G401 (cell line): ENCODE data around the gene RADIL. TPM values are rescaled to one million over a fixed set of nuclear protein-coding genes. Genes with fewer than 3 reads are reported as not detected.
"Not testable (repeated sequence)": the region's sequence is repeated elsewhere in the genome, so short reads cannot be mapped to it uniquely, and the experiment has no call there.

Experiments used
- DNase-seq: peaks from one replicate; pipeline ENCODE4 v3.0.0-alpha.2; 2015; ENCODE audit warnings: low spot score
- in situ Hi-C: cut with HindIII; loops from 2 replicates; pipeline ENCODE4 v1.10.0; 2016; ENCODE audit warnings: low sequenced_read_pairs, mixed read lengths
- total RNA-seq: library from RNA; depleted of rRNA; stranded (reverse); fragments of >200 nt; shearing (Covaris generic); gene quantifications from 2 replicates; pipeline ENCODE4 v1.2.3, GENCODE V29; 2014

The RADIL gene
- total RNA-seq, 1 experiment from 2014 or later: 7.3 TPM

DNA sequence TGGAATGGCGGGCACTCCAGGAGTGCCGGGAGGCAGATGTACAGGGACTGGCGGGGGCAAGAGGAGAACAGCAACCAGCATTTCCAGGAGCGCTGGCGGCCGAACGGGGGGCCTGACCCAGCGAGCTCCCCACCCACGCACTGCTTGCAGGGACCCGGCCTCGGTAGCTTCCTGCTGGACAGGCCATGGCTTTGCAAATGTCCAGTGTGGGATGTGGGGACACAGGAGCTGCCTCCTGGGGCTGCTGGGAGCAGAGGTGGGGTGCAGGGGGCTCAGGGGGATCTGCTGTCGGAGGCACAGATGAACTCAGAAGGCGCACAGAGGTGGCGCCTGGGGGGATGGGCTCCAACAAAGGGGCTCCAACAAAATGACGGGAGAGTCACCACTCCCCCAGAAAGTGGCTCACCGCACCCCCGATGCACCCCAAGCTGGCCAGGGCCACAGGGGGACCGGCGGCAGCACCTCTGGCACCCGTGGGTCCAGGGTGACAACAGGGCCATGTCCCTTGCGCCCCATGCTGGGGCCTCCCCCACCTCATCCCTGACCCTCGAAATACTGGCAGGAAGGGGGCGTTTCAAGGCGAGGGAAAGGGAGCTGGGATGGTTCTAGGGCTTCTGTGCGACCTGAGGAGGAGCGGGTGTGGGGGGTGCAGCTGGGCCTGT, 67.0 kb downstream of the RADIL start:
- in situ Hi-C loops: no loop called here
- no peak for DNase-seq

DNA sequence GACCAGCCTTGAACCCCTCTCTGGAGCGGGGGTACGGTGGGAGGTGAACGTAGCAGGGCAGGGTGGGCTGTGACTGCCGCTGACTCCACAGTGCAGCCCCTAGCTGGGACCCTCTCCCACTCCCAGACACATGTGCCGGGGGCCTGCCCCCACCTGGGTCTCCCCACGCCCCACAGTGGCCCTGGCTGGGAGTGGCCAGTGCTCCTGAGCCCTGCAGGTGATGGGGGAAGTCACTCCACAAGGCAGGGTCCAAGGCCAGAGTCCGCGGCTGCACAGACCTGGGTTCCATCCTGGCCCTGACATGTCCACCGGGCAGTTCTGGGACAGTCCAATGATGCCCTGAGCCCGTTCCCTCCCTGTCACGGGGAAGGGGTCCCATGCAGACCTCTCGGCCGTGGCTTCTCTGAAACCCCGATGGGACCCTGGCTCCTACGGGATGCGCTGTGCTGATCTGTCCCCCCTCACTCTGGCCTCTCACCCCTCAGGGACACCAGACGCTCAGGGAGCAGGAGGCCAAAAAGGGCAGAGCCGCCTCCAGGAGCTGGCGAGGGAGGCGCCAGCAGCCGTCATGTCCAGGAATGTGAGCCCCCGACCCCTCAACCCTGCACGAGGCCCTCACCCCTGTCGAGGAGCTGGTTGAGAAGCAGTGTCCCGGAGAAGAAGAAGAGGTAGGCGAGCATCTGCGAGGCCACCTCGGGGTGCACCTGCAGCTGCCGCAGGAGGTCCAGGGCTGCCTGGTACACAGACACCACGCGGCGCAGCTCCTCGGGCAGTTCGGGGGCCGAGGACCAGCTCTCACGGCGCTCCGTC, 67.7 kb downstream of the RADIL start:
- in situ Hi-C loops: no loop called here
- DNase-seq: no peak

DNA sequence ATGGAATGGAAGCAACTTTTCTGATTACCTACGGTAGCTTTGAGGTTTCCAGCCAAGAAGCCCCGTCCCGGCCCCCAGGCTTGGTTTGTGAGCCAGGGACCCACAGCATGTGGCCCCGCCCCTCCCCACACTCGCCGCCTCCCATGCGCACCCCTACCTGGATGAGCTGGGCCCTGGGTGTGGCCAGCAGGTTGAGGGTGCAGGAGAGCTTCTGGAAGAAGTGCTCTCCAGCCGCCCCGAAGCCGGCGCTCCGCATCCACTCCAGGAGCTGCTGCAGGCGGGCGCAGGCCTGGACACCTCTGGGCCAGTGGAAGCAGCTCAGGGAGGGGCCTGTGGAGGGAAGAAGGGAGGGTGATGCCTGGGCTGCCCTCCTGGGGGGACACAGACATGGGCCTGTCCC, 68.4 kb downstream of the RADIL start:
- no peak for DNase-seq
- in situ Hi-C loops: no loop called here

DNA sequence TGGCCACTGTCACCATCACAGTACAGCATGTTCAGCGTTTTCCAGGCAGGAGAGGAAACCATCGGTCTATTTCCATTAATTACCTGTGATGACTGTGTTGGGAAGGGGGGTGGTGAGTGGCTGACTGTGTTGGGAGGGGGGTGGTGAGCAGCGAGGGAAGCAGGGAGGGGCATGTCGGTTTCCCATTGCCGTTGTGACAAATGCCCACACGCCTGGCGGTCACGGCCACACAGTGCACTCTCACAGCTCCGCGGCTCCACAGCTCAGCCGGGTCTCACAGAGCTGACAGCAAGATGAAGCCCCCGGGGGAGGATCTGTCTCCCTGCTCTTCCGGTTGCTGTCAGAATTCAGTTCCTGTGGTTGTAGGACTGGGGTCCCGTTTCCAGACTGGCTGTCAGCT, 69.1 kb downstream of the RADIL start:
- no peak for DNase-seq

DNA sequence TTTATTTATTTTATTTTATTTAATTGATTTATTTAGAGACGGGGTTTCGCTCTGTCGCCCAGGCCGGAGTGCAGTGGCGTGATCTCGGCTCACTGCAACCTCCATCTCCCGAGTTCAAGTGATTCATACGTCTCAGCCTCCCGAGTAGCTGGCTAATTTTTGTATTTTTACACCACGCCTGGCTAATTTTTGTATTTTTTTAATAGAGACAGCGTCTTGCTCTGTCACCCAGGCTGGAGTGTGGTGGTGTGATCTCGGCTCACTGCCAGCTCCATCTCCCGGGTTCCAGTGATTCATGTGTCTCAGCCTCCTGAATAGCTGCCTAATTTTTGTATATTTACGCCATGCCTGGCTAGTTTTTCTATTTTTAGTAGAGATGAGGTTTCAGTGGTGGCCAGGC, 73.8 kb downstream of the RADIL start:
- in situ Hi-C loops: no loop called here
- no peak for DNase-seq

More for the DNA sequence above, 69.1 kb downstream of the RADIL start:
- in situ Hi-C loops: no loop called here

DNA sequence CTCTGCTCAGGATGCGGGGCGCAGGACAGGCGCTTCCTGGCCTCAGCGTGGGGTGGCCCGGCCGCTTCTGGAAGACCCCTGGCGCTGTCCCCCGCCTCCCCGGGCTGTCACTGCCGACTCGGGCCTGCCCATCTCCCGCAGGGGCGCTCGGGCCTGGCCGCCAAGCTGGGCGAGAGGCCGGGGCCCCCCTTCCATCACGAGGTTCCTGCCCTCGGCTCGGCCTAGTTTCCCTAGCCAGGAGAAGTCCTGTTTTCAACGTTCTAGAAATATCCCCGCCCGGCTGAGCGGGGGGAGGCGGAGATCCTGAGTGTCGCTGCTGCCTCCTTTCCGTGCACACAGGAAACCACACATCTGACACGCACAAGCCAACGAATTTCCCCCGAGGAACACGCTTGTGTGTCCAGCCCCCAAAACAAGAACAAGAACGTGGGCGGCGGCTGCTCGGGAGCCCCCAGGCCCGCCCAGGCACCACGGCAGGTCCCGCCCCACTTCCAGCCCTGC, 74.4 kb downstream of the RADIL start:
- no peak for DNase-seq
- in situ Hi-C loops: no loop called here

DNA sequence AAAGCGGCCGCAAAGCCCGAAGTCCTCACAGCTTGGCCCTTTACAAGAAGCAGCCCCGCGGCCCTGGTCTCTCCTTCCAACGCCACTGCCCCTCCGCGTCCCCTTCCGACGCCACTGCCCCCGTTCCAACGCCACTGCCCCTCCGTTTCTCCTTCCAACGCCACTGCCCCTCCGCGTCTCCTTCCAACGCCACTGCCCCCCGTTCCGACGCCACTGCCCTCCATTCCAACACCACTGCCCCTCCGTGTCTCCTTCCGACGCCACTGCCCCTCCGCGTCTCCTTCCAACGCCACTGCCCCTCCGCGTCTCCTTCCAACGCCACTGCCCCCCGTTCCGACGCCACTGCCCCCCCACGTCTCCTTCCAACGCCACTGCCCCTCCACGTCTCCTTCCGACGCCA, 75.0 kb downstream of the RADIL start:
- in situ Hi-C loops: no loop called here
- no peak for DNase-seq

DNA sequence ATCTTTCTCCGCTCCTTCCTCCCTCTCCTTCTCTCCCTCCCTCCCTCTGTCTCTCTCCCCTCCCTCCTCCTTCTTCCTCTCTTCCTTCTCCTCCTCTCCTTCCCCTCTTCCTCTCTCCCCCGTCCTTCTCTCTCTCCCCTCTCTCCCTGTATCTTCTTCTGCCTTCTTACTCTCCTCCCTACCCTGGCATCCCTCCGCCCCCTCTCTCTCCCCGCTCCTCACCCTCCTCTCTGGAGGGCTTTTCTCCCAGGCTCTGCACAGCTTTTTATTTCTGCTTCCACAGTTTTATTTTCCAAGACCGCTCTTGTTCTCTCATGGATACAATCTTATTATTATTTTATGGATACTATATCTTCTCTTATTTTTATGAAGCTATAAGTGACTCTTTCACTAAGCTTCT, 75.5 kb downstream of the RADIL start:
- in situ Hi-C loops: no loop called here
- DNase-seq: no peak

DNA sequence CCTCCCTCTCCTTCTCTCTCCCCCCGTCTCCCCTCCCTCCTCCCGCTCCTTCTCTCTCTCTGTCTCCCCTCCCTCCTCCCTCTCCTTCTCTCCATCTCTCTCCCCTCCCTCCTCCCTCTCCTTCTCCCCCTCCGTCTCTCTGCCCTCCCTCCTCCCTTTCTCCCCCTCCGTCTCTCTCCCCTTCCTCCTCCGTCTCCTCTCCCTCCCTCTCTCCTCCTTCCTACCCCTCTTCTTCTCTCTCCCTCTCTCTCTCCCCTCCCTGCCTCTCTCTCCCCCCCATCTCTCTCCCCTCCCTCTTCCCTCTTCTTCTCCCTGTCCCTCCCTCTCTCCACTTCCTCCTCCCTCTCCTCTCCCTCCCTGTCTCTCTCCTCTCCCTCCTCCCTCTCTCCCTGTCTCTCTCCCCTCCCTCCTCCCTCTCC, 75.9 kb downstream of the RADIL start:
- in situ Hi-C loops: no loop called here

DNA sequence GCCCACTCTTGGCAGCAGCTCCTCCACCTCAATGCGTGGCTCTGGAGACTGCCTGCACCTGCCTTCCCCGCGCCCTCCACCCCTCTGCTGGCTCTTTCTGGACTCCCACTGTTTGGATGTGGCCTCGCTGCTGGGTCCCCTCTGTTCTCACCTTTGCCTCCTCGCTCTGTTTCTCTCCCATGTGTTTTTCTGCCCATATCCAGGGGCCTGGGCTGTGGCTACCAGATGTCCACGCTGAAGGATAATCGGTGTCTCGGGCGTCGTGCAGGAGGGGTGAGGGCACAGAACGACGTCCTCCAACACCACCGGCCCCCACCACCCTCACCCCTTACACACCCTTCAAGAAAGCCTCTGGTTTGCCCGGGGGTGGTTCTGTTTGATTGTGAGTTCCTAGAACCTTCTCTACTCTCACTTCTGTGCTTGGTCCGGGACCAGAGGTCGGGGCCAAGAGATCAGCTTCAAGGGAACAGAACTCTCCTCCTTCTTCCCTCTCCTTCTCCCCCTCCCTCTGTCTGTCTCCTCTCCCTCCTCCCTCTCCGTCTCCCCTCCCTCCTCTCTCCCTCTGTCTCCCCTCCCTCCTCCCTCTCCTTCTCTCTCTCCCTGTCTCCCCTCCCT, 76.4 kb downstream of the RADIL start:
- DNase-seq: no peak
- in situ Hi-C loops: no loop called here

More for the DNA sequence above, 75.9 kb downstream of the RADIL start:
- no peak for DNase-seq

DNA sequence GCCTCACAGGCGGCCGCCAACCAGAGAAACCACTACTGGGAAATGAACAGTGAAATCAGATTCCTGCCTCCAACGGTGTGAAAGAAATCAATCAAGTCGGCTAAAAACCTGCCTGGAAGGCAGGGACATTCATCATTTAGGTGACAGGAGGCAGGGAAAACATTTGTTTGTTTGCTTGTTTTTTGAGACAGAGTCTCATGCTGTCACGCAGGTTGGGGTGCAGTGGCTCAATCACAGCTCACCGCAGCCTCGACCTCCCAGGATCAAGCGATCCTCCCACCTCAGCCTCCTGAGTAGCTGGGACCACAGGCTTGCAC, 77.6 kb downstream of the RADIL start:
- DNase-seq: no peak
- in situ Hi-C loops: no loop called here

DNA sequence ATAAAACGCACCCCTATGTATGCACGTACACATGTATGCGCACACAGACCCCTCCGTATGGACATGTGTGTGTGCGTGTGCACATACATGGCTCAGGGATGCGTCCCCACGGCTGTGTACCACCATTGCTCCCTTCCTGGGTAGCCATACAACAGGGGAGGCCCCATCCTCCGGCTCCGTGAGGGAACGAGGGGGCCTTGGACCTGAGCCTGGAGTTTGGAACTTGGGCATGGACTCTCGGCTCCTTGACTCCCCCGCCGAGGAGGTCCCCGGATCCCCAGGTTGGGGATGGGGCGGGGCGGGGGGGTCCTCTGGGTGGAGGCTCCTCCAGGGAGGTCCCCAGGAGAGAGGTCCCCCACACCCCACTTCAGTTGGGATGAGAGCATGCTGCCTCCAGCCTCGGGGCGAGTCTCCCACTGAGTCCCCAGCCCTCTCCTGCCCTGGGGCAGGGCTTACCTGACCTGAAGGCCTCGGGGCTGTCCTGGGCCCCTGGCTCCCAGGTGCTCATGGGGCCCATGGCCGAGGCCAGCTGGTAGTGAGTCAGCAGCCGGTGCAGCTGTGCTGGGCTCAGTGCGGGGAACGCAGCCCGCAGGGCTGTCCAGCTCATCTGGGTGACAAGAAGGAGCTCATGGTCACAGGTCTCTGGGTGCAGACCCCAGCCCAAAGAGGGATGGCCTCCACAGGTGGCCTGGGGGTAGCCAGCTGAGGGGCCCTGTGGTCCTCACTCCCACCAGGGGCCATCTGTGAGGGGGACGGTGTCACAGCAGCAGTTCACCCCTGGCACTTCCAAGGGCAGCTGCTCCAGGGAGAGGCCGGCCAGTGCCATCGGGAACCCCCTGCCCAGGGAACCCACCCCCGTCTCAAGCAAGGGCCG, 78.2 kb downstream of the RADIL start:
- in situ Hi-C loops: no loop called here

DNA sequence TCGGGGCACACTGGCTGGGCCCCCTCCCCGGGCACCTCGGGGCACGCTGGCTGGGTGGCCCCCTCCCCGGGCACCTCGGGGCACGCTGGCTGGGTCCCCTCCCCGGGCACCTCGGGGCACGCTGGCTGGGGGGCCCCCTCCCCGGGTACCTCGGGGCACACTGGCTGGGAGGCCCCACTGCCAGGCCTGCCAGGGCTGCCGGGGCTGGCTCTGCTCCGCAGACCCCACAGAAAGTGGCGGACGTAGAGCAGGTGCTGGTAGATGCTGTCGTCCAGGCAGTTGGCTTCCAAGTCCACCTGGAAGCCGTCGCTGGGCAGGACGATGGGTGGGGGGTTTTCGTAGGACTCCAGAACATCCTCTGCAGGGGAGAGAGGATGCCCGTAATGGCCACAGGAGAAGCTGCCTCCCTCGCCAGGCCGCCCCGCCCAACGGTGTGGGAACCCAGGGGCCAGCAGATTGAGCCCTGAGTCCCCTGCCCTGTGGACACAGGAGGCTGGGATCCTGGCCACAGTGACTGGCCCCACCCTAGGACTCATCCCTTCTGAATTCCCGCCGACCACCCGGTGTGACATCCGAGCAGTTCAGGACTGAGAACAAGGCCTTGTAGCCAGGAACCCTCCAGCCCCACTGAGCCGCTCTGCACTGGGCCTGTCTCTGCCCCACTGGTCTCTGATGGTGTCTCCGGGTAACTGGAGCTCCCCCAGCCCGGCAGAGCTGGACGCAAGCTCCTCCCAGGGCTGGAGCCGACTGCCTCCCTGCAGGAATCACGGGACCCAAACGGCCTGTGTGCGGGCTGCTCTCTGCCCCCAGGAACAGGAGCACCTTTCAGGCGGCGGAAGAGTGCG, 79.9 kb downstream of the RADIL start:
- in situ Hi-C loops: no loop called here
- no peak for DNase-seq

More for the DNA sequence above, 78.2 kb downstream of the RADIL start:
- DNase-seq: no peak

DNA sequence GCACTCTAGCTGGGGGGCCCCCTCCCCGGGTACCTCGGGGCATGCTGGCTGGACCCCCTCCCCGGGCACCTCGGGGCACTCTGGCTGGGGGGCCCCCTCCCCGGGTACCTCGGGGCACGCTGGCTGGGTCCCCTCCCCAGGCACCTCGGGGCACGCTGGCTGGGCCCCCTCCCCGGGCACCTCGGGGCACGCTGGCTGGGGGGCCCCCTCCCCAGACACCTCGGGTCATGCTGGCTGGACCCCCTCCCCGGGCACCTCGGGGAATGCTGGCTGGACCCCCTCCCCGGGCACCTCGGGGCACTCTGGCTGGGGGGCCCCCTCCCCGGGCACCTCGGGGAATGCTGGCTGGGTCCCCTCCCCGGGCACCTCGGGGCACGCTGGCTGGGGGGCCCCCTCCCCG, 80.9 kb downstream of the RADIL start:
- in situ Hi-C loops, DNase-seq: not testable (repeated sequence)

DNA sequence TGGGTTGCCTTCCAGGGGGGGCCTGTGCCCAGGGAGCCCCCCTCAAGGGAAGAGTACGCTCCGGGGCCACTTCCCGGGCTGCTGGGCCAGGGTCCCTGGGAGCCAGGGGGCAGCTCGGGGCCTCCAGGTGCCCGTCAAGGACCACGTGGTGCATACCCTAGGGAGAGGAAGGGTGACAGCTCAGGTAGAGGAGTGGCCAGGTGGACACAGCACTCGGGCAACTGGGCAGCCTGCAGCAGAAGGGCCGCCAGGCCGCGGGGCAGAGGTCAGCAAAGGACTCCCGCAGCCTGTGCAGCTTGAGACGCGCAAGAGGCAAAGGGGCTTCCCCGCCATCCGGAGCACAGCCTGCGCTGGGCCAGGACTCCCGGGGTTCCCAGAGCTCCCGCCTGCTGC, 81.7 kb downstream of the RADIL start:
- DNase-seq: no peak
- in situ Hi-C loops: no loop called here

DNA sequence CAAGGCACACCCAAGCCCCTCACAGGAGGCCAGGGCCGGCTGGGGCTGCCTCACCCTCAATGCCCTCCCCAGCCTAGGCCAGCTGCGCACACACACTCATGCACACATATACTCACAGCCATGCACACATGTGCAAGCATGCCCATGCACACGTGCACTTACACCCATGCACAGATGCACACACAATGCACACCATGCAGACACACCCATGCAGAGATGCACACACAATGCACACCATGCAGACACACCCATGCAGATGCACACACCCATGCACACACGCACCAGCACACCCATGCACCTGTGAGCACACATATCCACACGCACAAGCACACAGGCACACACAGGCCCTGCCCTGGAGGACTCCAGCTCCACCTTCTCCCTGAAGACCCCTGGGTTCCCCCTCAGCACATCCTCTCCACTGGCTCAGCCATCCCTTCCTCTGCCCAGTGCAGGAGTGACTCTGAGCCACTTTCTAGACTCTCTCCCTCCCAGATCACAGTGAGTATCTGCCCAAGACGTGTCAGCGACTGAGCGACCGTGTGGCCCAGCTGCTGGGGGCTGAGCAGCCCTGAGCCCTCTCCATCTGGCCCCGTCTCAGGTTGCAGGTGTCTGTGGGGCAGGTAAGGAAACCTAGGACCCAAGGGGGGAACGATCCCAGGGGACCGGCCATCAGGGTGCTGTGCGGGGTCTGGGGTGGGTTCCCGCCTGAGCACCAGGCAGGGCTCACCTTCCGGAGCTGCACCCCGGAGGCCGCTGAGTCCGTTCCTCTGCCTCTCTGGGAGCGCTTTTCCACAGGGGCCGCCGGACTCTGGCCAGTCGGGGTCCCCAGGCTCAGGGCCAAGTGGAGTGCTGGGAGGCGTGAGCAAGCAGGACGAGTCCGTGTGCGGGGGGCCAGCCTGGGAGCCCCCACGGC, 82.3 kb downstream of the RADIL start:
- in situ Hi-C loops: no loop called here
- no peak for DNase-seq

DNA sequence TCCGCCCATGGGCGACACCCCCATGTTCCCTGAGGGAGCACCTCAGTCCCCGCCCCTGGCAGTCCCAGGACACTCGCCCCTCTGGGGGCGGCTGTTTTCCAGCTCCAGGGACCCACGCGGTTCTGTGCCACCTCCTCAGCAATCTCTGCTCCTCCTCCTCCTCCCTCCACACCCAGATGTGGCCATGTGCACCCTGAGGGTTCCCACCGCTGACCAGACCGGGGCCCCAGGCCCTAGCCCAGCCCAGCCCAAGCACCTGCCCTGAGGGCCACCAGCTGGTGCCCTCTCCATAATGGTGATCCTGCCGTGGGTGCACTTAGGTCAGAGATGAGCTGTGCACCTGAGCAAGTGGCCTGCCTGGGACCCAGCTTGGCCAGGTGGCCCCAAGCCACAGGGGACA, 83.0 kb downstream of the RADIL start:
- in situ Hi-C loops: no loop called here
- no peak for DNase-seq
